Muscle of leg (tissue), 16 donors: Measurements from ENCODE around the gene CAPNS2. TPM values are rescaled to one million over a fixed set of nuclear protein-coding genes. Genes with fewer than 3 reads are reported as not detected.

ENCODE experiments used
- DNase-seq: peaks from one replicate; pipeline ENCODE4 v3.0.0; 2013
- H3K27ac ChIP-seq: one replicate; pipeline ENCODE4 v1.5.1; 2013; ENCODE audit warnings: mild to moderate bottlenecking, low read length, control low read depth
- H3K27me3 ChIP-seq: one replicate; pipeline ENCODE4 v1.6.1; 2013; ENCODE audit warnings: low read length; ENCODE audit not compliant: control insufficient read depth, insufficient read depth
- H3K36me3 ChIP-seq: one replicate; pipeline ENCODE4 v1.6.1; 2013; ENCODE audit warnings: low read length; ENCODE audit not compliant: control insufficient read depth, insufficient read depth
- H3K4me1 ChIP-seq: one replicate; pipeline ENCODE4 v1.6.1; 2013; ENCODE audit warnings: low read length; ENCODE audit not compliant: control insufficient read depth, insufficient read depth
- H3K4me3 ChIP-seq: one replicate; pipeline ENCODE4 v1.5.1; 2013; ENCODE audit warnings: low read length, control low read depth
- H3K9me3 ChIP-seq: replicated peaks from 2 replicates; pipeline ENCODE4 v1.6.1; 2013; ENCODE audit warnings: low read depth, low read length; ENCODE audit not compliant: control insufficient read depth
- WGBS: methylation state at CpG from one replicate; pipeline ENCODE4 v1.1.5; 2013; ENCODE audit warnings: missing lambda C conversion rate; ENCODE audit not compliant: insufficient coverage; 5-methylcytosine and 5-hydroxymethylcytosine counted together
- long read RNA-seq, 11 donors: transcript quantifications; one replicate each; lab custom pipeline, GENCODE V29; 2026
- polyA plus RNA-seq, 8 donors: library from polyadenylated mRNA; unstranded; fragments of 120-200 nt; gene quantifications; one replicate each; pipeline versions ENCODE4 v1.2.1 to v1.2.3, GENCODE V29; 2013; ENCODE audit warnings: inconsistent platforms in 1 of 8, low replicate concordance in 1 of 8; ENCODE audit not compliant: insufficient read length in 8 of 8, insufficient read depth in 1 of 8
- total RNA-seq: library from RNA; stranded (reverse); fragments of 120-200 nt; gene quantifications from one replicate; pipeline ENCODE4 v1.2.4, GENCODE V29; 2013

The CAPNS2 gene
- 0.62 TPM for total RNA-seq
- polyA plus RNA-seq, result 1 to 10 TPM in 1 of 8 donors, under 1 TPM in 6, not detected in 1; 0.12 to 7.1 (median 0.16) TPM
- long read RNA-seq, donor 1, result 0 reads
- long read RNA-seq, donor 2, partial matches to known transcripts, result 0 of 2 reads
- long read RNA-seq, donor 2, other reads (novel, unspliced or antisense), result 0 of 2 reads
- long read RNA-seq, donor 3, result 0 reads
- long read RNA-seq, donor 4, result 0 reads
- long read RNA-seq, donor 5, result 0 reads
- long read RNA-seq, donor 6, result 0 reads
- long read RNA-seq, donor 7, result 0 reads
- long read RNA-seq, donor 8, result 0 reads
- long read RNA-seq, donor 9, result 0 reads
- long read RNA-seq, donor 10, result 0 reads
- long read RNA-seq, donor 11, result 0 reads

DNA sequence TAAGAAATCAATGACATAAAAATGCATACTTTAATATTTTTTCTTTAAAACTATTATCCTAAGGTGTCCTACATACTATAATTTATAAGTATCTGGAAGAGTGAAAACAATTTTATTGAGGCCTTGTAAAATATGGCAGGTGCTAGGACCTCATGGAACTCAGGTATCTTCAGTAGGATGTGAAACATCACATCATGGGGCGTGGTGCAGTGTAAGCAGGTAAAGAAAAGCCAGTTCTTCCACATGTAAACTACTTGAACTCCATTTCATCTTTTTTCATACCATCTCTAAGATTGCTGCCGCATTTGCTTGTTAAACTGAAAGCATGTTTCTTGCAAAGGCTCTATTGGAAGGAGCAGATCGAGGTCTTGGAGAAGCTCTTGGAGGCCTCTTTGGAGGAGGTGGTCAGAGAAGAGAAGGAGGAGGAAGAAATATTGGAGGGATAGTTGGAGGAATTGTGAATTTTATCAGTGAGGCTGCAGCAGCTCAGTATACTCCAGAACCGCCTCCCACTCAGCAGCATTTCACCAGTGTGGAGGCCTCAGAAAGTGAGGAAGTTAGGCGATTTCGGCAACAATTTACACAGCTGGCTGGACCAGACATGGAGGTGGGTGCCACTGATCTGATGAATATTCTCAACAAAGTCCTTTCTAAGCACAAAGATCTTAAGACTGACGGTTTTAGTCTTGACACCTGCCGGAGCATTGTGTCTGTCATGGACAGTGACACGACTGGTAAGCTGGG, at the start of gene CAPNS2:
TSS of gene CAPNS2 (plus strand) at position 253 of the 744 bp plus-strand sequence. CDS start at position 326, 73 bp downstream.
- H3K36me3 ChIP-seq, result no peaks in the 10 kb centered on the region
- H3K4me3 ChIP-seq, result no peak within 1 kb of the TSS
- no peaks in the 10 kb centered on the region for H3K27me3 ChIP-seq
- peaks cover 17% of the 10 kb centered on the region for H3K4me1 ChIP-seq
- 60% methylated on average over 1 of the region's 9 CpGs for WGBS
- no peak for DNase-seq
- no peaks in the 10 kb centered on the region for H3K9me3 ChIP-seq
- H3K27ac ChIP-seq, result peak within 1 kb of the TSS; percentile 35

DNA sequence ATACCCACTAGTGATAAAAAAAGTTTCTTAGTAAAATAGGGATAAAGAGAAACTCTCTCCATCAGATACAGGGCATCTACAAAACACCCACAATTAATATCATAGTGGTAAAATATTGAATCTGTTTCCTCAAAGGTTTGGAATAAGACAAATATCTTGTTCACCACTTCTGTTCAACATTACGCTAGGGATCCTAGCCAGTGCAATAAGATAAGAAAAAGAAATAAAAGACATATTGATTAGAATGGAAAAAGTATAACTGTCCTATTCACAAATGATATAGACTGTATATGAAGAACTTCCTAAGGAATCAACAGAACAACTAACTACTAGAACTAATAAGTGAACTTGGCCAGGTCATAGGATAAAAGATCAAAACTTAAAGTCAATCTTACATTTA, 44.7 kb upstream of the CAPNS2 start:
- no peak for DNase-seq
- Histone ChIP-seq H3K4me3 (no peak overlapping the region), H3K4me1 (no peaks in the 10 kb centered on the region), H3K27ac (no peak overlapping the region), H3K27me3 (no peaks in the 10 kb centered on the region), H3K36me3 (no peaks in the 10 kb centered on the region), H3K9me3 (no peaks in the 10 kb centered on the region)
- WGBS, result no CpG with 5 or more reads among the region's 1 CpG

DNA sequence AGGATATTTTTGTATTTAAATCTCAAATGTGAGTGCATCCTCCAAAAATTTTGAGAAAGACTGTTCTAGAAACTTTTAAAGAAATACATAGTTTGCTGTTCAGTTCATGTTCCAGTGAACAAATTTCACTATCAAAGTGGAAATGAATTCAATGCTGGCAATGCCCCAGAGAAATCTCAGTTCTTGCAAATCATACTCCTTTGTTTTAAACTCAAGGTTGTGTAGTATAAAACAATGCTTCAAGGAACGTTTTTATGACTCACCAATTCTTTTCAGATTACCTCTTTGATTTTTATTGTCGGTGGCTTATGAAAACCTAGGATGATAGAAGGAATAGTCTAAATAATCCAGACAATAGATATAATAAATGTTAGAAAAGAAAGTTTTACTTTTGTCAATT, 40.0 kb upstream of the CAPNS2 start:
- Histone ChIP-seq H3K36me3 (no peaks in the 10 kb centered on the region), H3K27me3 (no peaks in the 10 kb centered on the region), H3K4me1 (no peaks in the 10 kb centered on the region), H3K27ac (peak overlapping the region; percentile 31), H3K4me3 (no peak overlapping the region), H3K9me3 (no peaks in the 10 kb centered on the region)
- peak; percentile 51 for DNase-seq
- no CpG with 5 or more reads among the region's 2 CpGs for WGBS

DNA sequence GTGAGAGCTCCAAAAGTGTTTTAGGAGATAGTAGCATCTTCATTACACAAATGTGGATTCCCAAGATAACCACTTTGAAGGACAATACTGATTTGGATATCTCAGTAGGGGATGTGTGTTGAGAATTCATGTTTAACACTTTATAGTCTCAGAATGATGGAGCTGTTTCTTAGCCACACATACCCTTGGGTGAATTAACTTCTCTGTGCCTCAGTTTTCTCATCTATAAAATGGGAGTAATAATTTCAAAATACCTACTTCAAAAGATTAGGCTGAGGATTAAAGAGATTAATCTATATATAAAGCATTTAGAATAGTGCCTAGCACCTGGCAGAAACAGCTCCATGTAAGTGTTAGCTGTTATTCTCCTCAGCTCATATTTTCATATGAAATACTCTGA, 38.6 kb upstream of the CAPNS2 start:
- Histone ChIP-seq H3K9me3 (no peaks in the 10 kb centered on the region), H3K4me1 (no peaks in the 10 kb centered on the region), H3K4me3 (no peak overlapping the region), H3K27ac (no peak overlapping the region), H3K36me3 (peaks cover 2% of the 10 kb centered on the region), H3K27me3 (no peaks in the 10 kb centered on the region)
- no peak for DNase-seq

DNA sequence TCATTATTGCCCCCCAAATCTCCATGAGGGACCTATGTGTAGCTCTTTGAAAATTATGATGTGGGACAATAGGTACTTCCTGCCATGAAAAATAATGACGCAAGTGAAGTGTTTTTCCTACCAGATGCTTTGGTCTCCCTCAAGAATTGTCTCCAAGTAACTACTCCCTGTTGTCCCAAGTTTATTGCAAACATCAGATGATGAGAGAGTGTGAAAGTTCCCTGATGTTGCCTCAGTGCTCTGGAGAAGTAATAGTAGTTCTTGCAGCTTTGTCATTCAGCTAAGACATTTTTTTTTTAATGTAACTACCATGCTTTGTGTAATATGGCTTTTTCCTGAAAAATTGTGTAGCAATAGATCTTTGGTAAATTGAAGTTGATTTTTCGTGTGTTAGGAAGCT, 37.5 kb upstream of the CAPNS2 start:
- DNase-seq, result peak; percentile 96
- H3K4me3 ChIP-seq, result no peak overlapping the region
- WGBS, result no CpG with 5 or more reads among the region's 2 CpGs
- no peaks in the 10 kb centered on the region for H3K9me3 ChIP-seq
- no peaks in the 10 kb centered on the region for H3K27me3 ChIP-seq
- peaks cover 2% of the 10 kb centered on the region for H3K36me3 ChIP-seq
- H3K27ac ChIP-seq, result peak overlapping the region; percentile 83
- H3K4me1 ChIP-seq, result no peaks in the 10 kb centered on the region

DNA sequence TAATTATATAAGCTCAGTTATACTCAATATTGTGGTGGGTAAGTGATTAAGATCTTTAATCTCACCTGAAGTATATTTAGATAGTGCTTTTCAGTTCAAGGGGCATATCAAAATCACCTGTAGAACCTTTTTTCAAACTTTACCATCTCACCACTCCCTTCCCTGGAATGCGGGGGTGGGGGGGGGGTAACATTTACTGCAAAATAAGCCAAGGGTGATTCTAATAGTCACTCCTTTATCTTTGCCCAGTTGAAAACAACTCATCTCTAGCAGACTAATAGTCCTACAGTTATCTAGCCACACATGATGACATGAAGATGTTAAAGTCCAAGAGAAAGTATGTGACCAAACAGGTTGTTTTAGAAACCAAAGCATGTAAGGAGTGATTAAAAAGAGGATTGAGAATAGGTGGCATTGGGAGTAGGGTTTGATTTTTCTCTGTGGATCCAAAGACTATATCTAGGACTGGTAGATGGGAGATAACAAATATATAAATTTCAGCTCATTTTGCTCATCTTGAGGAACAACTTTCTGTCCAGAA, 36.1 kb upstream of the CAPNS2 start:
- Histone ChIP-seq H3K27me3 (no peaks in the 10 kb centered on the region), H3K4me1 (no peaks in the 10 kb centered on the region), H3K4me3 (no peak overlapping the region), H3K36me3 (peaks cover 2% of the 10 kb centered on the region), H3K9me3 (no peaks in the 10 kb centered on the region), H3K27ac (no peak overlapping the region)
- WGBS, result no CpG with 5 or more reads among the region's 1 CpG
- no peak for DNase-seq

DNA sequence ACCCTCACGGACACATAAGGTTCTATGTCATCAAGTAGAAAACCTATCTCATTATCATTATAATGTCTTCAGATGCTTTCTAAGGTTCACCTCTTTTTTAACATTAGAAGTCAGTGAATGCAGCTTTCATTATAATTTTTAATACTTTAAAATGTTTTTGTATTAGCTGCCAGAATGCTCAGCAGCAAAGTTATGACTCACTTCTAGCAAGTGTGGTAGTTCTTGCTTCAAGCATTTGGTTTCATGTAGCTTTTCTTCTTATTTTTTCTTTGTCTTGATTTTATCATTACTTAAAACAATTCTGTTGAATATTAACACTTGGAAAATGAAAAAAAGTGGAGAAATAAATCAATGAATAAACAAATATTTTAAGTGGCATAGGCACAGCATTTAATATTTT, 34.3 kb upstream of the CAPNS2 start:
- Histone ChIP-seq H3K36me3 (peaks cover 2% of the 10 kb centered on the region), H3K9me3 (no peaks in the 10 kb centered on the region), H3K27me3 (no peaks in the 10 kb centered on the region), H3K4me1 (no peaks in the 10 kb centered on the region), H3K27ac (no peak overlapping the region), H3K4me3 (no peak overlapping the region)
- WGBS, result no CpG with 5 or more reads among the region's 1 CpG
- no peak for DNase-seq

DNA sequence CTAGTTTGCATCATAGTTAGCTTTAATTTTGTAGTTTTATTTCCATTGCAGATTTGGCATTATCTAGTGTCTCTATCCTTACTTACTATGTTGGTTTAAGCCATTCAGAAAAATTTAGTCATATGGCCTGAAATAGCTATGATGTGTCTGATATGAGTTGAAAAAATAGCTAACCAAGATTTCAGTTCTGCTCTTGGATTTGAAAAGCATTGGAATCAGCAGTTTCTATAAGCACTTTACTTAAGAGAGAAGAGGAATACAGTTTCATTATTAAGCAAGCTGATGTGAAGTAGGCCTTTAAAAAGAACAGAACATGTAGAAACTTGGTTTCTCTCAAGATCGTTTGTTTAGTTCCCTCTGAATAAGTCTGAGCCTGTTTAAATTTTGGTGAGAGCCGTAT, 31.7 kb upstream of the CAPNS2 start:
- Histone ChIP-seq H3K4me1 (peaks cover 2% of the 10 kb centered on the region), H3K9me3 (no peaks in the 10 kb centered on the region), H3K27me3 (no peaks in the 10 kb centered on the region), H3K27ac (no peak overlapping the region), H3K4me3 (no peak overlapping the region), H3K36me3 (peaks cover 7% of the 10 kb centered on the region)
- peak; percentile 65 for DNase-seq
- WGBS, result 100% methylated on average over 1 of the region's 2 CpGs

DNA sequence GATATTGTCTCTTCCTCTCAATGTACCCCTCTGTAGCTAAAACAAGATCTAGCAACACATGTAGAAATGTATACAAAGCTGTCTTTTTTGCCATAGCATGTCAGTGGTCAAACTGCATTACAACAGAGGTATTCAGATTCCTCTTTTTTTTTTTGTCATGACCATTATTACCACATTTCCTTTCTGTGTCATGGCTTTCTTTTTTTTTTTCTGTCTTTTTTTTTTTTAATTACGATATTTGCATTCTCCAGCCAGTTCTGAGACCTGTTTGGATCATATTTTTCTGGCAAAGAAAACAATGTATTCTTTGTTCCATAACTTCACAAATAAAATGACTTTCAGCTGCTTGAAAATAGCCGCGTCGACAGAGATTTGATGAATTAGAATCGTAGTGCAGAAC, 27.4 kb upstream of the CAPNS2 start:
- Histone ChIP-seq H3K9me3 (no peaks in the 10 kb centered on the region), H3K36me3 (peaks cover 5% of the 10 kb centered on the region), H3K4me3 (no peak overlapping the region), H3K27me3 (no peaks in the 10 kb centered on the region), H3K4me1 (peaks cover 2% of the 10 kb centered on the region), H3K27ac (peak overlapping the region; percentile 86)
- no CpG with 5 or more reads among the region's 5 CpGs for WGBS
- DNase-seq, result peak; percentile 89

DNA sequence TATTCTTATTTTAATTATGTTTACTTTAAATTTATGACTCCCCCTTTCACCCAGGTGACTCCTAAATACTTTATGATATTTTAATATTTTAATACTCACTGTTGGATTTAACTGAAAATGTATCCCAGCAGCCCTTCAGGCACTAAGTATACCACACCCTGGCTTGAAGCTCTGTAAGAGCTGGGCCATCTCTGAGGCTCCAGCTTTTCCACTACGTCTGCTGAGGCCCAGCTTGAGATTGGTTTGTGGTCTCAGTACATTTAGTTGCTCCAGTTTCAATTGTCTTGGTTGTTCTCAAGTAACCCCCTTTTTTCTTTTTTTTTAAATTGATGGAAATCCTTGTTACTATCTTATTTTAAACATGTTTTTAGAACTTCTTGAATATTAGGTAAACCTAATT, 27.0 kb upstream of the CAPNS2 start:
- Histone ChIP-seq H3K27me3 (no peaks in the 10 kb centered on the region), H3K36me3 (peaks cover 5% of the 10 kb centered on the region), H3K4me1 (peaks cover 2% of the 10 kb centered on the region), H3K27ac (peak overlapping the region; percentile 86), H3K9me3 (no peaks in the 10 kb centered on the region), H3K4me3 (no peak overlapping the region)
- DNase-seq, result peak; percentile 91
- WGBS, result no CpG with 5 or more reads among the region's 1 CpG
